GM23248 (cell line): ENCODE measurements around the gene HAND2. TPM values are rescaled to one million over a fixed set of nuclear protein-coding genes. Genes with fewer than 3 reads are reported as not detected.

ENCODE experiments used
- DNase-seq: peaks from one replicate; pipeline ENCODE4 v3.0.0-alpha.2; 2015
- H2AFZ ChIP-seq: fragments of 200-600 bp; sonication (generic); 2 replicates; pipeline ENCODE4 v1.6.1; 2016; ENCODE audit warnings: antibody characterized with exemption
- H3F3A ChIP-seq: fragments of 200-600 bp; sonication (generic); 2 replicates; pipeline ENCODE4 v1.6.1; 2016; ENCODE audit warnings: mild to moderate bottlenecking, antibody characterized with exemption, mixed run types; ENCODE audit not compliant: insufficient read depth
- H3K27ac ChIP-seq: fragments of 200-600 bp; sonication (generic); 2 replicates; pipeline ENCODE4 v1.5.1; 2016; ENCODE audit warnings: mild to moderate bottlenecking
- H3K27me3 ChIP-seq: fragments of 200-600 bp; sonication (generic); replicated peaks from 2 replicates; pipeline ENCODE4 v1.6.1; 2016; ENCODE audit warnings: mild to moderate bottlenecking; ENCODE audit not compliant: insufficient read depth
- H3K36me3 ChIP-seq: fragments of 200-600 bp; sonication (generic); 2 replicates; pipeline ENCODE4 v1.6.1; 2016; ENCODE audit warnings: low read depth, mild to moderate bottlenecking
- H3K4me1 ChIP-seq: fragments of 200-600 bp; sonication (generic); 2 replicates; pipeline ENCODE4 v1.6.1; 2016; ENCODE audit warnings: mild to moderate bottlenecking; ENCODE audit not compliant: insufficient read depth
- H3K4me2 ChIP-seq: fragments of 200-600 bp; sonication (generic); one replicate; pipeline ENCODE4 v1.6.1; 2016; ENCODE audit warnings: mild to moderate bottlenecking; ENCODE audit not compliant: unreplicated experiment
- H3K4me3 ChIP-seq: fragments of 200-600 bp; sonication (generic); 2 replicates; pipeline ENCODE4 v1.5.1; 2016; ENCODE audit warnings: mild to moderate bottlenecking
- H3K79me2 ChIP-seq: fragments of 200-600 bp; sonication (generic); 2 replicates; pipeline ENCODE4 v1.6.1; 2016; ENCODE audit warnings: mild to moderate bottlenecking; ENCODE audit not compliant: insufficient read depth
- H3K9ac ChIP-seq: fragments of 200-600 bp; sonication (generic); 2 replicates; pipeline ENCODE4 v1.6.1; 2016; ENCODE audit warnings: mild to moderate bottlenecking
- H3K9me2 ChIP-seq: fragments of 200-600 bp; sonication (generic); 2 replicates; pipeline ENCODE4 v1.6.1; 2016; ENCODE audit warnings: mixed run types, mild to moderate bottlenecking, moderate library complexity; ENCODE audit not compliant: insufficient read depth
- H3K9me3 ChIP-seq: fragments of 200-600 bp; sonication (generic); one replicate; pipeline ENCODE4 v1.6.1; 2017; ENCODE audit warnings: low read depth
- H4K20me1 ChIP-seq: fragments of 200-600 bp; sonication (generic); 2 replicates; pipeline ENCODE4 v1.6.0; 2016; ENCODE audit not compliant: insufficient read depth
- EZH2 ChIP-seq: fragments of 200-600 bp; sonication (generic); IDR thresholded peaks from 2 replicates; pipeline ENCODE4 v1.6.1; 2018; ENCODE audit warnings: antibody characterized with exemption, mild to moderate bottlenecking; ENCODE audit not compliant: insufficient read depth, poor library complexity, severe bottlenecking
- EZH2phosphoT487 ChIP-seq: fragments of 200-600 bp; sonication (generic); IDR thresholded peaks from 2 replicates; pipeline ENCODE4 v1.6.1; 2018; ENCODE audit warnings: antibody characterized with exemption, moderate library complexity, mild to moderate bottlenecking, low read depth; ENCODE audit not compliant: insufficient read depth
- WGBS, 2 experiments: methylation state at CpG; one replicate each; pipeline ENCODE4 v1.1.6; 2015 to 2017; ENCODE audit warnings: low lambda C conversion rate in 2 of 2, low coverage in 1 of 2; ENCODE audit errors: missing lambda C conversion rate in 2 of 2; 5-methylcytosine and 5-hydroxymethylcytosine counted together
- in situ Hi-C: fragments of 300-500 bp; cut with MboI; formaldehyde crosslinking; loops from 2 replicates; pipeline ENCODE4 v1.15.0; 2020
- polyA plus RNA-seq: library from polyadenylated mRNA; unstranded; fragments of >200 nt; fragmentation: Nextera tagmentation; extraction: Ambion mirVana; gene quantifications from 2 replicates; pipeline ENCODE4 v1.2.1, GENCODE V29; 2016
- total RNA-seq: library from RNA; depleted of rRNA; stranded (reverse); fragments of >200 nt; shearing (Covaris generic); gene quantifications from 2 replicates; pipeline ENCODE4 v1.2.3, GENCODE V29; 2014

Gene HAND2
- total and polyA plus RNA-seq, 2 experiments from 2014 or later, result 11.2 to 19.3 TPM

- peak; percentile 75 for DNase-seq
- peaks cover 87% of the 10 kb centered on the region for H3K79me2 ChIP-seq
- peak overlapping the region; percentile 100 for H3K27ac ChIP-seq
These were observed 2.7 kb downstream of the HAND2 start for GRCh38 chr4:173527103-173527891.

GRCh38 chr4:173526724-173527102 is 3.3 kb downstream of the HAND2 start:
- H3K9me2 ChIP-seq, result no peaks in the 10 kb centered on the region
- H4K20me1 ChIP-seq, result no peaks in the 10 kb centered on the region
- peak; percentile 83; the same call in 1 of the 2 replicates for TF ChIP-seq EZH2phosphoT487
- no peak for TF ChIP-seq EZH2
- H3K4me2 ChIP-seq, result peak overlapping the region; percentile 97
- peak overlapping the region; percentile 97 for H3K4me3 ChIP-seq
- no peaks in the 10 kb centered on the region for H3K27me3 ChIP-seq
- H2AFZ ChIP-seq, result peak overlapping the region; percentile 90
- H3K79me2 ChIP-seq, result peaks cover 81% of the 10 kb centered on the region
- peak overlapping the region; percentile 100 for H3K27ac ChIP-seq
- H3F3A ChIP-seq, result peaks cover 23% of the 10 kb centered on the region; the same call in 1 of the 2 replicates
- H3K9ac ChIP-seq, result peak overlapping the region; percentile 98
- 1 to 3% methylated on average over 13 of the region's 13 CpGs for WGBS, 2 experiments
- H3K4me1 ChIP-seq, result peaks cover 28% of the 10 kb centered on the region
- no peaks in the 10 kb centered on the region for H3K9me3 ChIP-seq
- in situ Hi-C loops, result loop anchor here (10.0 kb wide), 1 partner anchor 628 kb away; no protein-coding TSS in a partner anchor
- no peaks in the 10 kb centered on the region for H3K36me3 ChIP-seq
- no peak for DNase-seq

More at GRCh38 chr4:173527103-173527891, 2.7 kb downstream of the HAND2 start:
- 1% methylated on average over 42 of the region's 42 CpGs for WGBS, 2 experiments
- H3K9me2 ChIP-seq, result no peaks in the 10 kb centered on the region
- peak overlapping the region; percentile 97 for H3K4me2 ChIP-seq
- no peaks in the 10 kb centered on the region for H3K27me3 ChIP-seq
- H2AFZ ChIP-seq, result peak overlapping the region; percentile 90
- no peaks in the 10 kb centered on the region for H3K9me3 ChIP-seq
- no peaks in the 10 kb centered on the region for H3K36me3 ChIP-seq
- in situ Hi-C loops, result loop anchor here (10.0 kb wide), 1 partner anchor 628 kb away; no protein-coding TSS in a partner anchor
- H3K4me3 ChIP-seq, result peak overlapping the region; percentile 97
- peaks cover 31% of the 10 kb centered on the region for H3K4me1 ChIP-seq
- TF ChIP-seq EZH2, result no peak
- TF ChIP-seq EZH2phosphoT487, result no peak
- no peaks in the 10 kb centered on the region for H4K20me1 ChIP-seq
- H3K9ac ChIP-seq, result peak overlapping the region; percentile 98
- peaks cover 20% of the 10 kb centered on the region; the same call in 1 of the 2 replicates for H3F3A ChIP-seq

- peak; percentile 73 for DNase-seq
- no peaks in the 10 kb centered on the region for H3K9me3 ChIP-seq
- H3K4me2 ChIP-seq, result peak overlapping the region; percentile 97
- 3 to 4% methylated on average over 10 of the region's 10 CpGs for WGBS, 2 experiments
- peak overlapping the region; percentile 98 for H3K9ac ChIP-seq
- H2AFZ ChIP-seq, result peak overlapping the region; percentile 90
- H3K4me1 ChIP-seq, result peaks cover 34% of the 10 kb centered on the region
- peak overlapping the region; percentile 100 for H3K27ac ChIP-seq
- no peaks in the 10 kb centered on the region for H3K27me3 ChIP-seq
- H3K4me3 ChIP-seq, result peak overlapping the region; percentile 97
- in situ Hi-C loops, result loop anchor here (10.0 kb wide), 1 partner anchor 629 kb away; no protein-coding TSS in a partner anchor
- H4K20me1 ChIP-seq, result no peaks in the 10 kb centered on the region
- no peaks in the 10 kb centered on the region for H3K9me2 ChIP-seq
- peaks cover 29% of the 10 kb centered on the region; the same call in 1 of the 2 replicates for H3F3A ChIP-seq
- no peaks in the 10 kb centered on the region for H3K36me3 ChIP-seq
- TF ChIP-seq EZH2phosphoT487, result no peak
- TF ChIP-seq EZH2, result no peak
- H3K79me2 ChIP-seq, result peaks cover 74% of the 10 kb centered on the region
These were observed 4.0 kb downstream of the HAND2 start for GRCh38 chr4:173526027-173526482.

- Histone ChIP-seq H3K4me1 (peaks cover 37% of the 10 kb centered on the region), H3K9me3 (no peaks in the 10 kb centered on the region), H3K4me2 (peak overlapping the region; percentile 97), H3K4me3 (peak overlapping the region; percentile 97), H3K9ac (peak overlapping the region; percentile 98), H4K20me1 (no peaks in the 10 kb centered on the region), H2AFZ (peak overlapping the region; percentile 90), H3F3A (peaks cover 33% of the 10 kb centered on the region; the same call in 1 of the 2 replicates), H3K79me2 (peaks cover 67% of the 10 kb centered on the region), H3K27ac (peak overlapping the region; percentile 100), H3K9me2 (no peaks in the 10 kb centered on the region), H3K36me3 (no peaks in the 10 kb centered on the region), H3K27me3 (no peaks in the 10 kb centered on the region)
- 7 to 9% methylated on average over 46 to 48 of the region's 48 CpGs for WGBS, 2 experiments
- no peak for TF ChIP-seq EZH2phosphoT487
- no peak for TF ChIP-seq EZH2
- peak; percentile 77 for DNase-seq
- in situ Hi-C loops, result loop anchor here (10.0 kb wide), 1 partner anchor 629 kb away; no protein-coding TSS in a partner anchor
These were observed 4.7 kb downstream of the HAND2 start for GRCh38 chr4:173525118-173526011.
